ENCODE results near the gene EXO5.
"Not testable (repeated sequence)": the region's sequence is repeated elsewhere in the genome, so short reads cannot be mapped to it uniquely, and the experiment has no call there.

Gene EXO5, protein sequence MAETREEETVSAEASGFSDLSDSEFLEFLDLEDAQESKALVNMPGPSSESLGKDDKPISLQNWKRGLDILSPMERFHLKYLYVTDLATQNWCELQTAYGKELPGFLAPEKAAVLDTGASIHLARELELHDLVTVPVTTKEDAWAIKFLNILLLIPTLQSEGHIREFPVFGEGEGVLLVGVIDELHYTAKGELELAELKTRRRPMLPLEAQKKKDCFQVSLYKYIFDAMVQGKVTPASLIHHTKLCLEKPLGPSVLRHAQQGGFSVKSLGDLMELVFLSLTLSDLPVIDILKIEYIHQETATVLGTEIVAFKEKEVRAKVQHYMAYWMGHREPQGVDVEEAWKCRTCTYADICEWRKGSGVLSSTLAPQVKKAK

DNA sequence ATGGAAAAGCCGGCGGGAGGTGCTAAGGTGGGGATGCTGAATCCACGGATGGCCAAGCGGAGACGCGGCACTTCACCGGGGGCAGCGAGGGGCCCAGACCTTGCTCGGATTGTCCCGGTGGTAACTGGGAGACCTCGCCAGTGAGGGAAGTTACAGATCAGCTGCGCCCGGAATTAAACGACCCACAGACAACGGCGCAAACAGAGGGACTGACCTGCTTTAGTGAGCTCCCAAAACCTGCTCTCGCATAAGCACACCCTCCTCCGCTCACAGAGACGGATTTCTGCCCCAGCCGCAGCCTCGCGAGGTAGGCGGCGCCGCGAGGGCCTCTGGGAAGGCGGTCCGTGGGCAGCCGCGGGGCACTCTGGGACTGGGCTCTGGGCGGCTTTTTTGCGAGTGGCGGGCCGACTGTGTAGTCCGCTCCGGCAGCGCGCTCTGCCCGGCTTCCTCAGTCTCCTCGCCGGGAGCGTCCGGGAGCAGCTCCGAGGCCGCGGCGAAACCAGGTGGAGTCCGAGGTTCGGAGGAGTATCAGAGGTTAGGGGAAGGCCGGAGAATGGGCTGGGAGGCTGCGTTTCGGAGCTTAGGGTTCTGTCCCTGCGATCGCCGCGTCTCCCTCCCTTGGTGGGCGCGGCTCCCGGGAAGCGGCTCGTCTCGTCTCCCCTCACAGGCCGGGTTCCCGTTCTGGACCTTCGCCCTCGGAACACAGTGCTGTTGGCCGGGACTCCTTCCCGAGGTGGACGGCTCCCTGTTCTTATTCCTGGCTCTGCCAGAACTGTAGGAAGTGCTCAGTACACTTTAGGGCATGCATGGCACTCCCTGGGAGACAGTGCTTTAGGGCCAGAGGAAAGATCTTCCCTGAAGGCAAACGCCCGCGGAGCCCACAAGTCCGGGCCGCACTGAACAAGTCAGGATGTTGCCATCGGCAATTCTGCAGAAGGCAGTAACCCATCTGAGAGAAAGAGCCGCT is at the start of gene EXO5:
Gene EXO5 (plus strand): TSS at position 393 of the 967 bp plus-strand sequence. CDS start 5,778 bp downstream, outside the sequence.
- DNase-seq: peak; percentile 66

DNA sequence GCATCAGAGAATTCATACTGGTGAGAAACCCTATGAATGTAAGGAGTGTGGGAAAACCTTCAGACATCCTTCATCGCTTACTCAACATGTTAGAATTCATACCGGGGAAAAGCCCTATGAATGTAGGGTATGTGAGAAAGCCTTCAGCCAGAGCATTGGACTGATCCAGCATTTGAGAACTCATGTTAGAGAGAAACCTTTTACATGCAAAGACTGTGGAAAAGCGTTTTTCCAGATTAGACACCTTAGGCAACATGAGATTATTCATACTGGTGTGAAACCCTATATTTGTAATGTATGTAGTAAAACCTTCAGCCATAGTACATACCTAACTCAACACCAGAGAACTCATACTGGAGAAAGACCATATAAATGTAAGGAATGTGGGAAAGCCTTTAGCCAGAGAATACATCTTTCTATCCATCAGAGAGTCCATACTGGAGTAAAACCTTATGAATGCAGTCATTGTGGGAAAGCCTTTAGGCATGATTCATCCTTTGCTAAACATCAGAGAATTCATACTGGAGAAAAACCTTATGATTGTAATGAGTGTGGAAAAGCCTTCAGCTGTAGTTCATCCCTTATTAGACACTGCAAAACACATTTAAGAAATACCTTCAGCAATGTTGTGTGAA is 45.5 kb upstream of the EXO5 start:
- no peak for DNase-seq

- DNase-seq: no peak
These were observed 39.2 kb upstream of the EXO5 start for GRCh38 chr1:40469327-40469726.

DNA sequence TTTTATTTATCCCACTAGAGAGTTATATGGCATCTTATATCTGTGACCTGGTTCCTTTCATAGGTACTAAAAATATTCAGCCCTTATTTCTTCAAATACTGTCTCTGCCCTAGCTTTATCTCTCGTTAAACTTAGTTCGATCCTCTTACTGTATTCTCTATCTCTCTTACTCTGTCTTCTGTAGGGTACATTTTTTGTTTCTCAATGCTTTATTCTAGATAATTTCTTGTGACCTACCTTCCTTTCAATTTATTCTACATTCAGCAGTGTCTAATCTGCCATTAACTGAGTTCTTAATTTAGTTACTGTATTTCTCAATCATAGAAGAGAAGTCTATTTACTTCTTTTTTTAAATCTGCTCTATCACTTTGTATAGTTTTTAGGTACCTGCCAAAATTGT is 33.3 kb upstream of the EXO5 start:
- DNase-seq: no peak

GRCh38 chr1:40476924-40477677 is 31.5 kb upstream of the EXO5 start, which contains the start of gene ZFP69:
Gene ZFP69, plus strand, starts transcription at chr1:40477290. Its CDS starts 2,072 bp downstream, at chr1:40479362.
- DNase-seq: peak; percentile 69

DNA sequence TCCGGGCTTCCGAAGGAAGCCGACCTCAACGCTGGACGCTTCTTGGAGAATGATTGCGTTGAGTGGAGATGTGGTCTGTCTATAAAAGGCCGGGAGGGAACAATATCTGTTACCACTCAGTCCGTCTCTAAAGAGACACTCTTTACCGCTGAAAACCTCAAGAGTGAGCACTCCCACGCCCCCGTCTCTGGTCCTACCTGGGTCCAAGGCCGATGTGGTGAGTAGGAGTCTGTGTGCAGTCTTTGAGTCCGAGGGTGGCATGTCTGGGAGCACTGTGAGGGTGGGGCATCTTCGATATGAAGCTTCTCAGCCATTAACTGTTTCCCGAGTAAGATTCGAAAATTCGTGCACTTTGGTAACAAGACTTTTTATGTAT is 30.9 kb upstream of the EXO5 start:
- peak; percentile 23 for DNase-seq

- DNase-seq: no peak
These were observed 30.3 kb upstream of the EXO5 start for GRCh38 chr1:40478276-40478675.

GRCh38 chr1:40479156-40479555 is 29.4 kb upstream of the EXO5 start:
- DNase-seq: no peak

- no peak for DNase-seq
These were observed 13.2 kb upstream of the EXO5 start for GRCh38 chr1:40495315-40495903.

DNA sequence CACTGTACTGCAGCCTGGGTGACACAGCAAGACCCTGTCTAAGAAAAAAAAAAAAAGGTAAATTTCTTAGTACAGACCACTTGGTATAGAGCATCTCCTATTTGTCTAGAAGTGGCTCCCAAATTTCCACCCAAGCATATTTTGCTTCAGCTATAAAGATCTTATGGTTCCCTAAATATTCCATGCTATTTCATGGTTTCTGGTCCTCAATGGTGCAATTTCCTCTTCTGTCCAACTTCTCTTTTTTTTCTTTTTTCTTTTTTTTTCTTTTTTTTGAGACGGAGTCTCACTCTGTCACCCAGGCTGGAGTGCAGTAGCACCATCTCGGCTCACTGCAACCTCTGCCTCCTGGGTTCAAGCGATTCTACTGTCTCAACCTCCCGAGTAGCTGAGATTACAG is 5.9 kb upstream of the EXO5 start:
- DNase-seq: not testable (repeated sequence)

DNA sequence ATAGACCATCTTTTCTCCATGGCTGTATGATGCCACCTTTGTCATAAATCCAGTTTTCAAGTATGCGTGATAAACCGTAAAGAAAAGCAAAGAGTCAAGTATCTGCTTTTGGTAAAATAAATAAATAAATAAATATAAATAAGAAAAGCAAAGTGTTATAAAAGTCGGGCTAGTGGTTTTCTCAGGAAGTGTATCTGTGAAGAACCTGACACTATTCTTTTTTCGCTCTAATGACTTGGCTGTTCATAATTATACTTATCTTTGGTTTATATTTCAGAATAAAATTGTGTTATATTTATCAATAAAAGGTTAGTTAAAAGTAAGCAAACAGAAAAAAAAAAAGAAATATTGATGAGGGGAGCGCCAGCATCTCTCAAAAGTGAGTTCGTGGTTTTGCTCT is 594 bp upstream of the EXO5 start:
- no peak for DNase-seq

GRCh38 chr1:40519517-40519916 is 10.9 kb downstream of the EXO5 start:
- no peak for DNase-seq

GRCh38 chr1:40530735-40531380 is 22.3 kb downstream of the EXO5 start:
- peak; percentile 18 for DNase-seq

DNA sequence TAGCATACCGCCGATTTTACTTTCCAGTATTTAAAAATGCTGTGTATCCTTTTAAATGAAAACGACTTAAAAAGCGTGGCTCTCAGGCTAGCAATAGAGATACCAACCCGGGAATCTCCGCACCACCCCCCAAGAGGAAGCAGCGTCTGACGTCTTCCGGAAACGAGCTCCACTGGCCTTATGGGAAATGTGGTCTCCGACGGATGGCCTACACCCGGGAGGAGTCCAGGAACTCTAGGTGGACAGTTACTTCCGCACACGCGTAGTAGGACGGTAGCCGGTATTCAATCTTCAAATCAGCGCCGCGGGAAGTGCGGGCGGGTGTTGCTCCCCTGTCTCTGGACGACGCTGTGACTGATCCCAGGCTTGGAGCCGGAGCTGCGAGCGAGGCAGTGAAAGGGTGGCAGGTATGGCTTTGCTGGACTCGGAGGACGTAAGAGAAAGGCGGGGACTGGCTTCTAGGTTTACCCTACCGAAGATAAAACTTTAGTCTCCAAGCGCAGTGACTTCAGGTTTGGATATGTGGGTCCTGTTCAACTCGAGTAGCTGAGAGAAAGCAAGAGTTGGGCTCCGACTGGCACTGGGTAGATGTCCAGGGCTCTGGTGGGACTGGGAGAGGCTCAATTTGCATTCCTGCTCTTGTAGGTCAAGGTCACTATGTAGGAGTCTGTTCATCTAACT is 23.0 kb downstream of the EXO5 start, which contains the start of gene ZNF684:
Gene ZNF684 (plus strand): TSS at position 257 of the 681 bp plus-strand sequence. CDS start 1,530 bp downstream, outside the sequence.
- DNase-seq: peak; percentile 96

DNA sequence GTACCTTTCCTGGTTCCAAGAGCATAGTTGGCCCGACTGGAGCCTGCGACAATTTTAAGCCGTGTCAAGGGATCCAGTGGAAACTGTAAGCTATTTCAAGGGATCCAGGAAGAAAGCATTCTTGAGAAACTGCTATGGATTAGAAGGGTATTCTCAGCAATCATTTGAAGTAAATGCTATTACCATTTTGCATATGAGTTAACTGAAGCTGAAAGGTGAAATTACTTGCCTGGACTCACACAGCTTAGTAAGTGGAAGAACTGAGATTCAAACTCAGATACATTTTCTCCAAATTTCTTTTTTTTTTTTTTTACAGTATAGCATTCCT is 23.5 kb downstream of the EXO5 start:
- peak; percentile 21 for DNase-seq

- DNase-seq: peak; percentile 43
These were observed 24.4 kb downstream of the EXO5 start for GRCh38 chr1:40532844-40533424.

DNA sequence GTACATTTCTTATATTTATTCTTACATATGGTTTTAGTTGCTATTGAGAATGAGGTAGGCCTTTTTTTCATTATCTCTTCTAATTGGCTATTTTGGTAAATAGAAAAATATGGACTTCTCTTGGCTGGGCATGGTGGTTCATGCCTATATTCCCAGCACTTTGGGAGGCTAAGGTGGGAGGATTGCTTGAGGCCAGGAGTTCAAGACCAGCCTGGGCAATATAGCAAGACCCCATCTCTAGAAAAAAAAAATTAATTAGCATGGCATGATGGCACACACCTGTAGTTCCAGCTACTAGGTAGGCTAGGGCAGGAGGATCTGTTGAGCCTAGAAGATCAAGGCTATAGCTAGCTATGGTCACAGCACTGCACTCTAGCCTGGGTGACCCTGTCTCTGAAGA is 26.0 kb downstream of the EXO5 start:
- DNase-seq: no peak

GRCh38 chr1:40535732-40536131 is 27.2 kb downstream of the EXO5 start:
- no peak for DNase-seq

DNA sequence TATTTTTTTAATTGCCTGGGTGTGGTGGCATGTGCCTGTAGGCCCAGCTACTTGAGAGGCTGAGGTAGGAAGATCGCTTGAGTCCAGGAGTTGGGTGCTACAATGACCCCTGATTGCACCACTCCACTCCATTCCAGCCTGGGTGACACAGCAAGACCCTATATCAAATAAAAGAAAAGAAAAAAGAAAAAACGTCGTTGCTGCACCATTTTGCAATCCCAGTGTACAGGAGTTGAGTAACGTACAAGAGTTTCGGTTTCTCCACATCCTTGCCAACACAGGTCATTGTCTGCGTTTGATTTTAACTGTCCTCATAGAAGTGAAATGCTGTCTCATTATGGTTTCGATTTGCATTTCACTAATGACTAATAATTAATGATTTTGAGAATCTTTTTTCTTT is 30.8 kb downstream of the EXO5 start:
- DNase-seq: no peak

GRCh38 chr1:40546957-40547356 is 38.4 kb downstream of the EXO5 start:
- no peak for DNase-seq

- DNase-seq: no peak
These were observed 44.5 kb downstream of the EXO5 start for GRCh38 chr1:40553017-40553416.

All from HCEC 1CT (cell line).